Esophagus mucosa (tissue), 1 donor: ENCODE results near the gene PFKL. TPM values are rescaled to one million over a fixed set of nuclear protein-coding genes. Genes with fewer than 3 reads are reported as not detected.
"Not testable (repeated sequence)": the region's sequence is repeated elsewhere in the genome, so short reads cannot be mapped to it uniquely, and the experiment has no call there.

ENCODE experiments used
- ATAC-seq: fragments of 200-7000 bp; cut with Tn5 transposase; one replicate; pipeline ENCODE4 v1.9.1; 2020
- total RNA-seq: library from RNA; stranded (reverse); gene quantifications from one replicate; pipeline ENCODE4 v1.2.4, GENCODE V29; 2023
- donor health status: DM: yes; HTN: yes; CAD: no.

Gene PFKL
- total RNA-seq, 1 donor from 2014 or later, result 104 TPM

- ATAC-seq, result no peak
Observed at GRCh38 chr21:44329086-44329889, 29.4 kb downstream of the PFKL start.

GRCh38 chr21:44329971-44330681 is 30.3 kb downstream of the PFKL start:
- ATAC-seq, result no peak

GRCh38 chr21:44330698-44331097 is 30.8 kb downstream of the PFKL start:
- ATAC-seq, result no peak

GRCh38 chr21:44331209-44331608 is 31.4 kb downstream of the PFKL start:
- no peak for ATAC-seq

- peak; percentile 7 for ATAC-seq
Observed at GRCh38 chr21:44331650-44332307, 31.9 kb downstream of the PFKL start.

GRCh38 chr21:44332383-44332782 is 32.5 kb downstream of the PFKL start:
- ATAC-seq, result no peak

GRCh38 chr21:44332965-44333364 is 33.1 kb downstream of the PFKL start:
- ATAC-seq, result no peak

GRCh38 chr21:44333509-44334328 is 33.9 kb downstream of the PFKL start:
- no peak for ATAC-seq

GRCh38 chr21:44334329-44335030 is 34.6 kb downstream of the PFKL start:
- ATAC-seq, result peak; percentile 4

GRCh38 chr21:44335266-44336059 is 35.6 kb downstream of the PFKL start:
- no peak for ATAC-seq

GRCh38 chr21:44337449-44337848 is 37.6 kb downstream of the PFKL start:
- no peak for ATAC-seq

GRCh38 chr21:44337941-44338895 is 38.4 kb downstream of the PFKL start:
- ATAC-seq, result peak; percentile 29

GRCh38 chr21:44338971-44339910 is 39.4 kb downstream of the PFKL start, which contains the start of gene CFAP410:
Gene CFAP410 (minus strand): TSS chr21:44339390. CDS start chr21:44339194, 196 bp downstream.
- ATAC-seq, result peak; percentile 91

GRCh38 chr21:44341726-44342458 is 42.0 kb downstream of the PFKL start:
- not testable (repeated sequence) for ATAC-seq

- ATAC-seq, result not testable (repeated sequence)
Observed at GRCh38 chr21:44342981-44343380, 43.1 kb downstream of the PFKL start.

- ATAC-seq, result peak; percentile 18
Observed at GRCh38 chr21:44344541-44345183, 44.8 kb downstream of the PFKL start.

GRCh38 chr21:44345495-44345894 is 45.6 kb downstream of the PFKL start:
- ATAC-seq, result no peak
